ENCODE measurements around the gene ERF.

- TF ChIP-seq POLR2AphosphoS5 (IDR thresholded peaks at IDR 0.05; ENCODE audit: low read depth, low read length) (no peak), POLR2A (IDR thresholded peaks at IDR 0.05; ENCODE audit: low read depth, low read length) (peak; percentile 21; the same call in 1 of the 2 replicates), TAF1 (IDR thresholded peaks at IDR 0.05; ENCODE audit: borderline replicate concordance, low read depth, low read length) (no peak)
These were observed 25.0 kb downstream of the ERF start for GRCh38 chr19:42229855-42230351.

Measured in GM12892 (cell line).